Choroid plexus epithelial cell (primary cell): Measurements from ENCODE around the gene CYP17A1.

Experiments
- DNase-seq: peaks from one replicate; pipeline ENCODE4 v3.0.0-alpha.2; 2010; ENCODE audit warnings: low read depth
- H3K4me3 ChIP-seq: 2 replicates; pipeline ENCODE4 v1.5.1; 2011; ENCODE audit warnings: low read depth, mild to moderate bottlenecking, control low read depth, low read length, moderate library complexity
- CTCF ChIP-seq: conservative IDR thresholded peaks from 2 replicates; pipeline ENCODE4 v1.5.1; 2011; ENCODE audit warnings: low read depth, mild to moderate bottlenecking, control low read depth, inconsistent platforms, low read length, moderate library complexity

CYP17A1 gene

GRCh38 chr10:102801978-102802377 is 35.2 kb downstream of the CYP17A1 start:
- DNase-seq, result no peak
- H3K4me3 ChIP-seq, result no peak overlapping the region
- TF ChIP-seq CTCF, result no peak

- no peak overlapping the region for H3K4me3 ChIP-seq
- no peak for DNase-seq
- no peak for TF ChIP-seq CTCF
Observed at GRCh38 chr10:102801496-102801895, 35.7 kb downstream of the CYP17A1 start.

DNA sequence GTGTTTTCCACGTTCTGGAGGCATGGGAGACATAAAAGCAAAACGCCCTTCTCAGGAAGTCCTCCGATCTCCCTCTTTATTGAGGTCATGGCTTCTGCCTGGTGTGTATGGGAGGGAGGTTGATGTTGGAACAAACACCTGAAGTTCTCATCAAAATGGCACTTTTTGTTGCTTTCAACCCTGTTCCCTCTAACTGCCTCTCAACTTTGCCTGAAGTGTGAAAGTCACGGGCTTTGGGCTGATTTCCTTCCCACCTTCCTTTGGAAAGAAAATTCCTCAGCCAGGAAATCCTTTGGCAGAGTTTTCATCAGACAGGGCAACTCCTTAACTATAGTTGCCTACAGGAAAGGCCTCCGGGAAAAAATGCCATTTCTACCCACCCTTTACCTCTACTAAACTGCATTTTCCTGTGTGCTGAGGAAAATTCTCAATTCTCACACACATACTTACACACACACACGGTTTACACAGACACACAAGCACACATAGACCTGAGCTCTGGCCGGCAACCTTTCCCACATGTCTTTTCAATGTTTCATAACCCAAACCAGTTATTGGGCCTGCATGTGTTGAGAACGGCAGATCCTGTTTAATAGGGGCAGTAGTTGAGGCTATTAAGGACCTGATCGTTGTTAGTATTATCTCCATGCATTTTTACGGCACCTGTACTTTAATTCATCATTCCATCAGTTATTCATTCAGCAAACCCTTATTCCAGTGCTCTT is 36.4 kb downstream of the CYP17A1 start:
- DNase-seq, result no peak
- no peak overlapping the region for H3K4me3 ChIP-seq
- TF ChIP-seq CTCF, result no peak

GRCh38 chr10:102799691-102800471 is 37.3 kb downstream of the CYP17A1 start:
- TF ChIP-seq CTCF, result no peak
- no peak overlapping the region for H3K4me3 ChIP-seq
- DNase-seq, result peak; percentile 30

DNA sequence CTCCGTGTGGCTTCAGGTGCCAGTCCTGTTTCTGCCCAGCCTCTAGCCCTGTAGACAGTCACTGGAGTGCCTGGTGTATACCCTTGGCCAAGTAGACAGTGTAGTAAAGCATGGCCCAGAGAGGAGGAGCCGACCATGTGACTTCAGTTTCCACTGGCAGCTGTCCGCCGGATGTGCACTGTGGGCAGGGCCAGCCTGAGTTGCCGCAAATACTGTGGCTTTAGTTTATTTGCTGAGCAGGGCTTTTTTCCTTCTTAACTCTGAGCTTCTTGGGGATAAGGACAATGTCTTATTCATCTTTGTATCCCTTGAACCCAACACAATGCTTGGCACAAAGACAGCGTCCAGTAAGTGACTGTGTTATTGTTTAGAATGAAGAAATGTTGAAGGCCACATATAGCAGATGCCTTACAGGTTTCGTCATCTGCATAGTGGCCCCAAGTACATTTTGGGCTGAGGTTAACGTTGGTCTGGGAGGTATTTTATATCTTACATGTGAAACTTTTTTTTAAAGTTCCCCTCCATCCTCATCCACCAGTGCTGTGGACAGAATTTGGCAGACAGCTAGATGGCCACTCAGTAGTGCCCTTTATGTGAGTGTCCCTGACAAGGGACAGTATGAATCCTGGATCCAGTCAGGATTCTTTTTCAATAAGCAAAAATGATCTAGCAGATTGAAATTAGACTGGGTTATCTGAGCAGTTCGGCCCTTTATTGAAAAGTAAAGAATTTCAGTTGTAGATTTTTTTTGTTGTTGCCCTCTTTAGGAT is 40.6 kb downstream of the CYP17A1 start:
- TF ChIP-seq CTCF, result no peak
- peak; percentile 61 for DNase-seq
- H3K4me3 ChIP-seq, result no peak overlapping the region

DNA sequence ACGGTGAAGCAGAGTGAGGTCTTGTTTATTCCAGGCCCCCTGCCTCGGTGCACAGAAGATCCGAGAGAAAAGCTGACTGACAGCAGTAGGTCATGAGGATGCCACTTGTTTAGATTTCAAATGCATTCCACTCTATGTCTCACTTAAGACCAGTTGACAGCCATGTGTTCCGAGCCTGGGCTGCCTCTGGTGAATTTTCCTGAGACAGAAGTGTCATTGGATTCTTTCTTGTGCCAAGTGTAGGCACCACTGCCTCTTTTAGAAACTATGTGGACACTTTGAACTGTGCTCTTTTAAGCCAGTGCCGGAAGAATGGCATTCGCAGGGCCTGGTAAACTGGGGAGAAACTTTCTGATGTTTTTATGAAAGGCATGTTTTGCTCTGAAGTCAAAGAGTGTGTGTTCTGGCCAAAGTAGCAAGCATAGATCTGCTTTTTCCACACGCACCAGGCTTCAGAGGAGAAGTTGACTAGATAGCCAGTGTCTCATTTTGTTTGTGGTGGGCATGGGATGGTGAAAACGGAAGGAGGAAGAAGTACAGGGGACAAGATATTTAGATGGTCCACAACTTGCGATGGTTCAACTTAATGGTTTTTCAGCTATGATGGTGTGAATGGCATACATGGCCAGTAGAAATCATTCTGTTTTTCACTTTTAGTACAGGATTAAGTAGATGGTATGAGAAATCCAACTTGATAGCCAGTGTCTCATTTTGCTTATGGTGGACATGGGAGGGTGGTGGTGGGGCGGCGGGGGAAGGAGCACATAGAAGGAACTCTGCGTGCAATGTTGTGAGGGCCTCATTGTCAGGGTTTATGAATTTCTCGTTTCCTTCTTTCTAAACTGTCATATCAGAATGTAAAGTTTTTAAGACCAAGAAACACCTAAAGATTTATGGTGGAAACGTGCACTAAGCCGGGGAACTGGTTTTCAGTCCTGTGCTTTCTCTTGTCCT is 41.5 kb downstream of the CYP17A1 start:
- no peak for TF ChIP-seq CTCF
- no peak for DNase-seq
- H3K4me3 ChIP-seq, result no peak overlapping the region
